Measurements from ENCODE around the gene DLL1. TPM values are rescaled to one million over a fixed set of nuclear protein-coding genes. Genes with fewer than 3 reads are reported as not detected.

The DLL1 gene
- total RNA-seq, 4 donors from 2014 or later, result 1.8 to 3.7 (median 3.3) TPM

GRCh38 chr6:170272341-170273065, 18.4 kb downstream of the DLL1 start:
- H3K9me3 ChIP-seq, result no peaks in the 10 kb centered on the region
- H3K27ac ChIP-seq, result no peak overlapping the region
- H3K27me3 ChIP-seq, result no peaks in the 10 kb centered on the region
- in situ Hi-C loops (cut with MboI; ENCODE audit: low sequenced_read_pairs in 4 of 4) (no loop called here), intact Hi-C loops (cut with DNase I; ENCODE audit: low total_unique reads) (no loop called here)
- DNase-seq (no peak), ATAC-seq (no peak)
- no peak for TF ChIP-seq POLR2A (IDR thresholded peaks at IDR 0.05)
- TF ChIP-seq, protein P1, sequence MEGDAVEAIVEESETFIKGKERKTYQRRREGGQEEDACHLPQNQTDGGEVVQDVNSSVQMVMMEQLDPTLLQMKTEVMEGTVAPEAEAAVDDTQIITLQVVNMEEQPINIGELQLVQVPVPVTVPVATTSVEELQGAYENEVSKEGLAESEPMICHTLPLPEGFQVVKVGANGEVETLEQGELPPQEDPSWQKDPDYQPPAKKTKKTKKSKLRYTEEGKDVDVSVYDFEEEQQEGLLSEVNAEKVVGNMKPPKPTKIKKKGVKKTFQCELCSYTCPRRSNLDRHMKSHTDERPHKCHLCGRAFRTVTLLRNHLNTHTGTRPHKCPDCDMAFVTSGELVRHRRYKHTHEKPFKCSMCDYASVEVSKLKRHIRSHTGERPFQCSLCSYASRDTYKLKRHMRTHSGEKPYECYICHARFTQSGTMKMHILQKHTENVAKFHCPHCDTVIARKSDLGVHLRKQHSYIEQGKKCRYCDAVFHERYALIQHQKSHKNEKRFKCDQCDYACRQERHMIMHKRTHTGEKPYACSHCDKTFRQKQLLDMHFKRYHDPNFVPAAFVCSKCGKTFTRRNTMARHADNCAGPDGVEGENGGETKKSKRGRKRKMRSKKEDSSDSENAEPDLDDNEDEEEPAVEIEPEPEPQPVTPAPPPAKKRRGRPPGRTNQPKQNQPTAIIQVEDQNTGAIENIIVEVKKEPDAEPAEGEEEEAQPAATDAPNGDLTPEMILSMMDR (IDR thresholded peaks at IDR 0.05 in 4 of 5, conservative IDR thresholded peaks at IDR 0.05 in 1 of 5), result no peak
- no peaks in the 10 kb centered on the region for H3K36me3 ChIP-seq
- peaks cover 15 to 16% of the 10 kb centered on the region in 2 donors for H3K4me1 ChIP-seq
- peak overlapping the region in 1 of 4 donors; percentile 4 for H3K4me3 ChIP-seq

DNA sequence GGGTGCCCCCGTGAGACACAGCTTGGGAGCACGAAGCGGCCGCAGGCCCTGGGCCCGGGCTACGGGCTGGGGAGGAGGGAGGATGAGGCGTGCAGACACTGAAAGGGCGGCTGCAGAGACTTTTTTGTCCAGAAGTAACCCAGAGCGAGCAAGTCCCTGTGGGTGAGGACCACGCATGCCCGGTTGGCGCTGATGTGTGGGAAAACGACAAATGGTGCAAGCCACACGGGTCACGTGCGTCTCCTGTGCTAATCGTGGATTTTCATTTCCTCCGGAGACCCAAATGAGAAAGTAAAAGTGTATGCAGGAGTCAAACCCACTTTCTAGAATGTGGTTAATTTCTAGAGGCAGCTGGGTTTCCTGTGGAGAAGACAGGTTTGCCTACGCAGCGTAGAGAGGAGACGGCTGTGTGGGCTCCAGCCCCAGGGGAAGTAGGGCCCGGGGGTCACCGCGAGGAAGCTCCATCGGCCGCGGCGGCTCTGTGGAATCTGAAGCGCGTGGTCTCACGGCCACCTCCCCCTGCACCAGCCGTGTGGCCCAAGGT, 19.0 kb downstream of the DLL1 start:
- DNase-seq (no peak), ATAC-seq (no peak)
- Histone ChIP-seq H3K27ac (no peak overlapping the region), H3K36me3 (no peaks in the 10 kb centered on the region), H3K4me3 (peak overlapping the region in 1 of 4 donors; percentile 4), H3K9me3 (no peaks in the 10 kb centered on the region), H3K4me1 (peaks cover 12 to 13% of the 10 kb centered on the region in 2 donors), H3K27me3 (no peaks in the 10 kb centered on the region)
- in situ Hi-C loops (cut with MboI; ENCODE audit: low sequenced_read_pairs in 4 of 4), result no loop called here
- TF ChIP-seq, protein P1 (IDR thresholded peaks at IDR 0.05 in 4 of 5, conservative IDR thresholded peaks at IDR 0.05 in 1 of 5), result no peak
- no peak for TF ChIP-seq POLR2A (IDR thresholded peaks at IDR 0.05)
- intact Hi-C loops (cut with DNase I; ENCODE audit: low total_unique reads), result no loop called here

DNA sequence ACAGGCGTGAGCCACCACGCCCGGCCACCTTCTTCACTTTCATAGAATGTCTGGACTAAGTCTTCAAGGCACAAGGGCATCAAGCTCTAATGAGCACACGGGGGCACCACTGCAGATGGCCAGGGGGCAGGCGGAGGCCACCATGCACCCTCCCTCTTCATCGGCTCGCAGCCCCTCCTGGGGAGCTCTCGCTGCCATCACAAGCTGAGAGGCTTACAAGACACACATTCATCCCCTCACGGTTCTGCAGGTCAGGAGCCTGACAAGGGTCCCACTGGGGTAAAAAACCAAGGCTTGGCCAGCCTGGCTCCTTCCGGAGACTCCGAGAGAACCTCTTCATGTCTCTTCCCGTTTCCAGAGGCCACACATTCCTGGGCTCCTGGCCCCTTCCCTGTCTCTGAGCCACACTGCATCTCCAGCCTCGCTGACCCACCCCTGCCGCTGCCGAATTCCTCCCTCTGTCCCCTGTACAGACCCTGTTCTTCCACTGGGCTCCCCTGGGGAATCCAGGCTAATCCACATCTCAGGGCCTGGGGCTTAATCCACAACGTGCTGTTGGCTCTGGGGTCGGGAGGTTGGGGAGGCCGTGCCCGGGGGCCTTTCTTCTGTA, 19.8 kb downstream of the DLL1 start:
- in situ Hi-C loops (cut with MboI; ENCODE audit: low sequenced_read_pairs in 4 of 4) (no loop called here), intact Hi-C loops (cut with DNase I; ENCODE audit: low total_unique reads) (no loop called here)
- Histone ChIP-seq H3K4me1 (peaks cover 8 to 11% of the 10 kb centered on the region in 2 donors), H3K9me3 (no peaks in the 10 kb centered on the region), H3K36me3 (no peaks in the 10 kb centered on the region), H3K27ac (no peak overlapping the region), H3K27me3 (no peaks in the 10 kb centered on the region), H3K4me3 (no peak overlapping the region)
- TF ChIP-seq, protein P1 (IDR thresholded peaks at IDR 0.05 in 4 of 5, conservative IDR thresholded peaks at IDR 0.05 in 1 of 5), result no peak
- TF ChIP-seq POLR2A (IDR thresholded peaks at IDR 0.05), result no peak
- no peak for DNase-seq
- no peak for ATAC-seq

DNA sequence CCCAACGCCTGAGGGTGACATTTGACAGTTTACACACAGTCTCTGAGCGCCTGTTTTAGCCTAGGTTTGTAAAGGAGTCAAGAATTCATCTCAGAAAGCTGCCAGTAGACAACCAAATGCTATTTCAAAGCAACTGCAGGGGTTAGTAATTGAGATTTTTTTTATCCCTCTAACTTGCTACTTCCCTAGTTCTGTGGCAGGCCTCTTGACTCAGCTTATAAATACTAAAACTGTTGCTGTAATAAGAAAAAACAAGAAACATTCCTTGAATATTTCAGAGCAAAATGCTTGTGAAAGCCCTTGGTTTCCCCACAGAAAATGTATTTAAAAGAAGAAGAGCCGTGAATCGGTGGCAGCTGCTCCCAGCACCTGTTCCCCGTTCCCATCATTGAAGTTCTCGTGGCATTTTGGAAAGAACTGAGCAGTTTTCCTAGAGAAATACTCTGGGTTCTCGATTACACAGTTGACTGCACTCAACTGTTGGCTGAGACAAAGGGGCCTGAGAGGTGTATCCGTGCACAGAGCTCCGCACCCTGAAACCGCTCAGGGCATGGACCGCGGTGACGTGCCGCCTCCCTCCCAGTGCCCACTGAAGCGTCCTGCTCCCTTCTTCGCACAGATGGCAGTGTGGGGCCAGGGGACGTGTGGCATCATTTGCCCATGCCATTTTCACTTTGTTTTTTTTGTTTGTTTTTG, 20.9 kb downstream of the DLL1 start:
- DNase-seq, result no peak
- TF ChIP-seq, protein P1 (IDR thresholded peaks at IDR 0.05 in 4 of 5, conservative IDR thresholded peaks at IDR 0.05 in 1 of 5), result no peak
- TF ChIP-seq POLR2A (IDR thresholded peaks at IDR 0.05), result no peak
- no peaks in the 10 kb centered on the region for H3K36me3 ChIP-seq
- ATAC-seq, result no peak
- intact Hi-C loops (cut with DNase I; ENCODE audit: low total_unique reads) (loop anchor here (5.0 kb wide), 2 partner anchors 93 to 228 kb away; no protein-coding TSS in a partner anchor), in situ Hi-C loops (cut with MboI; ENCODE audit: low sequenced_read_pairs in 4 of 4) (no loop called here)
- H3K27ac ChIP-seq, result no peak overlapping the region
- peaks cover 8 to 18% of the 10 kb centered on the region in 2 donors for H3K4me1 ChIP-seq
- H3K9me3 ChIP-seq, result no peaks in the 10 kb centered on the region
- no peaks in the 10 kb centered on the region for H3K27me3 ChIP-seq
- H3K4me3 ChIP-seq, result no peak overlapping the region

All from gastrocnemius medialis (tissue), 4 donors.